HepG2 (cell line): ENCODE data around the gene ARHGEF1. TPM values are rescaled to one million over a fixed set of nuclear protein-coding genes. Genes with fewer than 3 reads are reported as not detected.

Experiments
- JUN ChIP-seq: sonication (generic); formaldehyde crosslinking; IDR thresholded peaks from 2 replicates; pipeline ENCODE4 v1.4.0; 2020; ENCODE audit warnings: mild to moderate bottlenecking, missing genetic modification reagents
- SOX13 ChIP-seq, 3 experiments: fragments of 450-650 bp in 1 of 3; sonication (generic) in 1 of 3; formaldehyde crosslinking in 1 of 3; IDR thresholded peaks in 2 of 3; conservative IDR thresholded peaks in 1 of 3; 2 replicates each; pipeline versions ENCODE4 v1.5.0 to v1.6.1; 2016 to 2020; ENCODE audit warnings: antibody characterized with exemption in 1 of 3, mild to moderate bottlenecking in 1 of 3, missing compliant biosample characterization in 1 of 3, missing genetic modification reagents in 1 of 3, moderate library complexity in 1 of 3
- TERF1 ChIP-seq: sonication (generic); formaldehyde crosslinking; IDR thresholded peaks from 2 replicates; pipeline ENCODE4 v1.8.0; 2022; ENCODE audit warnings: mild to moderate bottlenecking, missing genetic modification reagents, moderate library complexity
- U2AF1 ChIP-seq: fragments of 200-400 bp; formaldehyde crosslinking; optimal IDR thresholded peaks from 2 replicates; pipeline ENCODE3; 2017; ENCODE audit warnings: mild to moderate bottlenecking, low read depth, low read length
- ZBTB40 ChIP-seq, 2 experiments: fragments of 450-650 bp in 1 of 2; sonication (generic) in 1 of 2; formaldehyde crosslinking in 1 of 2; IDR thresholded peaks; 2 replicates each; pipeline versions ENCODE4 v1.6.1 to v1.8.0; 2016 to 2022; ENCODE audit warnings: antibody characterized with exemption in 1 of 2, mild to moderate bottlenecking in 1 of 2, missing genetic modification reagents in 1 of 2
- ZMAT3 ChIP-seq: sonication (generic); formaldehyde crosslinking; conservative IDR thresholded peaks from 2 replicates; pipeline ENCODE4 v1.7.0; 2021; ENCODE audit warnings: missing genetic modification reagents
- ZNF430 ChIP-seq: sonication (generic); formaldehyde crosslinking; IDR thresholded peaks from 2 replicates; pipeline ENCODE4 v1.9.0; 2021; ENCODE audit warnings: mild to moderate bottlenecking, missing genetic modification reagents
- ZNF775 ChIP-seq: sonication (generic); formaldehyde crosslinking; IDR thresholded peaks from 2 replicates; pipeline ENCODE4 v1.4.0; 2020; ENCODE audit warnings: missing genetic modification reagents, mild to moderate bottlenecking, moderate library complexity, borderline replicate concordance
- polyA plus RNA-seq, 8 experiments: library from polyadenylated mRNA; depleted of rRNA in 3 of 8; stranded (reverse) in 7 of 8; unstranded in 1 of 8; fragments of >200 nt; fragmentation: Illumina TruSeq in 4 of 8; extraction: Trizol in 4 of 8; gene quantifications; 2 replicates each; pipeline versions ENCODE4 v1.2.1 to v1.2.3, GENCODE V29; 2011 to 2016; ENCODE audit warnings: low read depth in 4 of 8, missing spikeins in 1 of 8, mixed read lengths in 1 of 8; ENCODE audit not compliant: insufficient read depth in 1 of 8
- total RNA-seq, 5 experiments: library from RNA; depleted of rRNA; stranded (reverse); fragments of >200 nt; fragmentation: Illumina TruSeq; extraction: Trizol; gene quantifications; 2 replicates each; pipeline ENCODE4 v1.2.3, GENCODE V29; 2016; ENCODE audit warnings: low read depth in 1 of 5

ARHGEF1 gene
- total and polyA plus RNA-seq, 2 of the 13 experiments (the other 11 are each of a cell fraction or from before 2014, with no cell fraction given), result 33.7 to 34.7 TPM

- no peak for TF ChIP-seq ZBTB40 (IDR thresholded peaks at IDR 0.05)
- no peak for TF ChIP-seq ZBTB40 (CRISPR knock-in tag; IDR thresholded peaks at IDR 0.05)
- no peak for TF ChIP-seq ZNF430 (CRISPR knock-in tag)
- no peak for TF ChIP-seq SOX13 (IDR thresholded peaks at IDR 0.05)
- no peak for TF ChIP-seq SOX13 (CRISPR knock-in tag; conservative IDR thresholded peaks at IDR 0.05 in 1 of 2, IDR thresholded peaks at IDR 0.05 in 1 of 2)
- no peak for TF ChIP-seq TERF1 (CRISPR knock-in tag)
- TF ChIP-seq JUN (CRISPR knock-in tag), result no peak
- no peak for TF ChIP-seq ZNF775
- TF ChIP-seq U2AF1, result no peak
- no peak for TF ChIP-seq ZMAT3 (CRISPR knock-in tag)
Observed at GRCh38 chr19:41933693-41934426, 50.9 kb downstream of the ARHGEF1 start (continued).
